HG02642 (cell line): ENCODE data around the gene ROPN1.

Experiments
- ATAC-seq: cut with Tn5 transposase; IDR thresholded peaks from one replicate; pipeline ENCODE4 v1.9.1; 2021; ENCODE audit warnings: mild to moderate bottlenecking; ENCODE audit not compliant: unreplicated experiment, poor library complexity

The ROPN1 gene

DNA sequence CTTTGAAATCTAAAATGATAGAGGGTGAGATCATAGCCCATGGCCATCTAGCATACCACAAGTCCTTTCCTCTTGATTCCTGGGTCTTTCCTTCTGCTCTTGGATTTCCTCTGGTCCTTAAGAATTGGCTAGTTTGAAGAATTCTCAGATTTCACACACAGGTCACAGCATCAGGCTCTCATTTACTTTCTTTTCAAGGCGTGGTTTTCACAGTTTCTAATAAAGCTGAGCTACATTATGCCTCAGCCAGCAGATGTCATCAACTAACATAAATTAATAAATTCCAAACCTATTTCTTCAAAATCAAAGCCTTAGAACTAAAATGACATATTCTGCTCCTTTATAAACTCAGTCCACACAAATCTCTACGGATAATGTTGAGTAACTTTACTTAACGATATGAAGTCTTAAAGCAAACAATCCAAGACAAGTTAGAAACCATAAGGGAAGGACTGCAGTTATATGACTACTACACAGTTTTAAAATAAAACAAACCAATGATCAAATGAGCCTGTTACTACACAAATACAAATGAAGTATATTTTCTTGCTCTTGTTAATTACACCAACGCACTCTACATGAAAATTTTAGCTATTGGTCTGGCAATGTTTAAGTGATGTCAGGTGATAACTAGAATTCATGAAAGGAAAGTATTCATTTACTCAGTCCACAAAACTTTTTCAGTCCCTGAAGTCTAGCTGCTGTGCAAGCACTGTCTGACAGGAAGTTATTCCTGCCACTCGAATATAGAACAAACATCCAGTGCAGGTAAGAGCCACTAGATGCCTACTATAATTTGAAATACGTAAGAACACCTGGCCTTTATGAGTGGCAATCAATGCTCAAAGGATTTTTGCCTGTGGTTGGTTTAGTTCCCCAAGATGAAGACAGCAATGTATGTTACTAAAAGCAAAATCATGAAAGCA, 40.1 kb downstream of the ROPN1 start:
- ATAC-seq: no peak

DNA sequence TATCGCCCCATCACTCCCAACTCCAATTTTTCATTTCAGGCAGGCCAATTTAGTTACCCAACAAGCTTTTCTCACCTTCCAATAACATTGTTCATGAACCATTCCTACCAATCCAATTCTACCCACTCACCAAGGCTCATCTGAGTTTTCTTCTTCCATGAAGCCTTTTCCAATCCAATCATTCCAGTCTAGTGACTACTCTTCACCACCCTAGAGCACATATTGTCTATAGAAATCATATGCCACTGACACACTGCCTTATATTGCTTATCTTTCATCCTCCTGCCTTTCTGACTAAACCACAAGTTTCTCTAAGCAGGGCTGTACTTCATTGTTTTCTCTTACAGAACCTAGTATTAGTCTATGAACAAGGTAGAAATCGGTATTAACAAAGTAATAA, 42.3 kb downstream of the ROPN1 start:
- no peak for ATAC-seq

DNA sequence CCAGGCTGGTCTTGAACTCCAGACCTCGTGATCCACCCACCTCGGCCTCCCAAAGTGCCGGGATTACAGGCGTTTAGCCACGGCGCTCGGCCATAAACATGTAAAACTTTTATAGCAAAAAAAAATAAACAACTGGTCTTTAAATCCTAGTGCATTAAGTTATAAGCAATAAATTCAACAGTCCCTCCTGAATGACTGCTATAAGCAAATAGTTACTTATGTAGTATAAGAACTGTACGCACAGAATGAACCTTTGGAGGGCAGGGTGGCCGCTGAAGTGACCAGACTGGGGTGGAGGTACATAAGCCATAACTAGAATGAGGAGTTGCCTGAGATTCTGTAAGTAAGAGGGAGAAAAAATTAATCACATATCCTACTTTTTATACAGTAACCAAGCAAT, 43.5 kb downstream of the ROPN1 start:
- ATAC-seq: no peak

DNA sequence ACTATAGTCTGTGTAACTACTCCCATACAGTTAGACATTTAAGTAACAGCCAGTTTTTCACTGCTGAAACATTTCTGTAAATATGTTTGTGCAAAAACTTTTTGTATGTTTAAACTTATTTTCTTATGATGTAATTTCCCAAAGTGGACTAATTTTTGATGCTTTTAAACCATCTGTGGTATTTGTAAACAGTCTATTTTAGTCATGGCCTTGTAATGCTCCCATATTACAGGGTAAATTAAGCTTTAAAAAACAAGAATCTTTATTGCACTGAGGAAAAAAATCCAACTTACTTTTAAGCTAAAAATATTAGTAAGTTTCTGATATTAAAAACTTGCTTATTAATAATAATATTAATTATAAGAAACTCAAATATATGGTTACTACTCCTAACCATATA, 44.4 kb downstream of the ROPN1 start:
- ATAC-seq: no peak

DNA sequence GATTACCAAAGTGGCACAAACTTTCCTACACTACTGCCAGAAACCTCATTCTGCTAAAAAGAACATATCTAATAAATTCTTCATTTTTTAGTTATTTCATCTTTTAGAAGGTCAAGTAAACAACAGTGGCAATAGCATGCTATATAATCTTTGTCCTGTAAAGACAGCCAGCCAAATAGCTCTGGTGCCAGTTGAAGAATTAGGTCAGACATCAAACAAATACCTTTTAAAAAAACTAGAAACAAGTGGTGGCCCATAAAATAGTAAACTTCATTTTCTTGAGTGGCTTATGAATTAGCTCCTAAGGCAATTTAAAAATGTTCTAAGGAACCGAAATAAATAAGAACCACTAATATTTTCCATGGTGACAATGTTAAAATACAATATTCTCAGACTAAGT, 50.4 kb downstream of the ROPN1 start:
- no peak for ATAC-seq

DNA sequence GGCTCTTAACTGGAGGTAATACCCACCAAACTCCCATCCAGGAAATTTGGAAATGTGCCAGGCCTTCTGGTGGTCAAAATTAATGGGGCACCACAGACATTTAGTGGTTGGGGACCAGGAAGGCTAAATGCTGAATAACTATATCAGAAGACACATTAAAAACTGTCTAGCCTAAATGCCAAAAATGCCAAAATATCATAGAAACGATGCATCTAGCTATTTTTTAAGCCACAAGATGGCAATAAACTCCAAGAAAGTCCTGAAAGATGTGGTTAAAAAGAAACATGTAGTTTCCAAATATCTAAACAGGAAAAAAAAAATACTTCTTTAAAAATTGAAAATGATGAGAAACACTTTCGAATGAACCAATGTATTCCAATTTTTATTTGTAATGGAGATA, 50.8 kb downstream of the ROPN1 start:
- ATAC-seq: no peak

DNA sequence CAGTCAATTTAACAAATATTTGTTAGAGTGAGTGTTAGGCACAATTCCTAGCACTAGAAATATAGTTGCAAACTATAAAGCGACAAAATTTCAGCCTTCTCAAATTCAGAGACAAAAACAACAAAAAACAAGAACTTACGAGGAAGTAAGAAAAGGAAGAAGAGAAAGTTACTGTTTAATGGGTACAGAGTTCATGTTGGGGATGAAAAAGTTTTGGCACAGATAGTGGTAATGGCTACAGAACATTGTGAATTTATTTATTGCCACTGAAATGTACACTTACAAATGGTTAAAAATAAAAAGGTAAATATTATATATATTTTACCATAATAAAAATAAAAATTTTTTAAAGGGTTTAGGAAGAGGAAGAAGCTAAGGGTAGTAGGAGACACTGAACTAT, 52.2 kb downstream of the ROPN1 start:
- ATAC-seq: no peak

DNA sequence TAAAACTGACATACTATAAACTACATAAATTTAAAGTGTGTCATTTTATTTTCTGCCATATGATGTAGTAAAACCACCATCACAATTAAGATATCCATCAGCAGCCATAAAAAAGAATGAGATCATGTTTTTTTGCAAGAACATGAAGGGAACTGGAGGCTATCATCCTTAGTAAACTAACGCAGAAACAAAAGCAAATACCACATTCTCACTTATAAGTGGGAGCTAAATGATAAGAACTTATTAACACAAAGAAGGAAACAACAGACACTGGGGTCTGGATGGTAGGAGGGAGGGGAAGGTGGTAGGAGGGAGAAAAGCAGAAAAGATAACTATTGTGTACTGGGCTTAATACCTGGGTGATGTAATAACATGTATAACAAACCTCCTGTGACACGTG, 55.5 kb downstream of the ROPN1 start:
- ATAC-seq: no peak

DNA sequence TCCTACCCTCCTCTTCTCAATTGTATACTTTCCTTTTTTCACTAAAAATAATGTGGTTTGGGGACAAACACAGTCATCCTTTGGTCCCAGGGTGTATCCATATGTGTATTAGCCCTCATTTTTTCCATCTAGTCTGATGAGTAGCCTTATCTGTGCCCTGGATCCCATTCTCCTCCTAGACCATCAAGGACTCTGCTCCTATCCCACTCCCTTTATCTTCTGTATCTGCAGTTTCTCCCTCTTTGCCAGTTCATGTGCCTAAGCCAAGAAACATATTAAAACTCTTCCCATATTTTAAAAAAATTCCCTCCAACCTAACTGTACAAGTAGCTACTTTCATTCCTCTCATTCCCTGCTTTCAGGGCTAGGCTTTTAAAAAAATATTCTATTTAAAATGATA, 56.1 kb downstream of the ROPN1 start:
- no peak for ATAC-seq

DNA sequence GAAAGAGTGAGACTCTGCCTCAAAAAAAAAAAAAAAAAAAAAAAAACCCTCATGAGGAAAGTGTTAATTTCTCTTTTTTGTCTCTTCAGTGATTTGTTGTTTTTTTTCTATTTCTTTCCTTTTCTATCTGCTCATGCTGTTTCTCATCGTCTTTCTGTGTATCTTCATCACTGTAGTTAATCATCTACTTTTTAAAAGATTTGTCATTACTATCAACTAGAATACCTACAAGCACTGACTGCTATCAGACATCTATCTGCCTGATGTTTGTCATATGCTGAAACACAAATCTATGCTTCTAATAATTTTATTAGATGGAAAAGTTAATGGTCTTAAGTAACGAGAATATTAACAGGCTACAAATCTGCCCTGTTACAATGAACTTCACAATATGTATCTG, 57.7 kb downstream of the ROPN1 start:
- ATAC-seq: no peak

DNA sequence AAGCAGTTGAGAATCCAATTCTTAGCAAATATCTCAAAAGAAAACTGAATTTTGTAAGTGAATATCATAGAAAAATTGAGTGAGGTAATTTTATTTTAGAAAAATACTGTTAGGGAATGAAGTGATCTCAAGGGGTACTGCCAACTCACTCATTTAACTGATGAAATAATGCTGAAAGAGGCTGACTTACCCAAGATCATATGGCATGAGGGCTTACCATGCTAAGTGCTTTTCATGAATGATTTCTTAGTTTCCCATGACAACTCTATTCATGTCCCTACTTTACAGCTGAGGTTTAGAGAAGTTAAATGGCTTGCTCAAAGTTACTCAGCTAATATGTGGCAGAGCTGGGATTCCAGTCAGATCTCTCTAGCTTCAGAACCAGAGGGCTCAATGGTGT, 61.5 kb downstream of the ROPN1 start:
- no peak for ATAC-seq

DNA sequence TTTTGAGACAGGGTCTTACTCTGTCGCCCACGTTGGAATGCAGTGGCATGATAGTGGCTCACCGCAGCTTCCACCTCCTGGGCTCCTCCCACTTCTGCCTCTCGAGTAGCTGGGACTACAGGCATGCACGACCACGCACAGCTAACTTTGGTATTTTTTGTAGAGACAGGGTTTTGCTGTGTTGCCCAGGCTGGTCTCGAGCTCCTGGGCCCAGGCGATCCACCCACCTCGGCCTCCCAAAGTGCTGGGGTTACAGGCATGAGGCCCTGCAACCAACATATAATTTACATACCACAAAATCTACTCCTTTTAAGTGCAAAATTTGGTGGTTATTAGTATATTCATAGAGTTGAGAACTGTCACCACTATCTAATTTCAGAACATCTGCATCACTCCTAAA, 62.6 kb downstream of the ROPN1 start:
- ATAC-seq: no peak

DNA sequence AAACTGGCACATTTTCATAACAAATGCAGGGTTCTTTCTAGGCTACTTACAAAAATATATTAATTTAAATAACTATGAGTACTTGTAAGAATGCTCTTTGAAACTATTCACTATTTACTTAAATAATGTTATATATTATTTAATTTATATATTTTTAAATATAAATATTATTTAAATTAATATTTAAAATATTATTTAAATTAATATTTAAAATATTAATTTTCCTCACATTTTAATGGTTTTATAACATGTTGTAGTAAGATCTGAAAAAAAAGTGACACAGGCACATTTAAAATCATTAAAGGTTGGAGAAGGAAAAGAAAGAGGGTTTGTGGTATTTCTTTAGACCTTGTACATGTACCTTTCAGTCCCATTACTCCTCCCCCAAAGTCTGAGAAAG, 65.5 kb downstream of the ROPN1 start:
- ATAC-seq: no peak

DNA sequence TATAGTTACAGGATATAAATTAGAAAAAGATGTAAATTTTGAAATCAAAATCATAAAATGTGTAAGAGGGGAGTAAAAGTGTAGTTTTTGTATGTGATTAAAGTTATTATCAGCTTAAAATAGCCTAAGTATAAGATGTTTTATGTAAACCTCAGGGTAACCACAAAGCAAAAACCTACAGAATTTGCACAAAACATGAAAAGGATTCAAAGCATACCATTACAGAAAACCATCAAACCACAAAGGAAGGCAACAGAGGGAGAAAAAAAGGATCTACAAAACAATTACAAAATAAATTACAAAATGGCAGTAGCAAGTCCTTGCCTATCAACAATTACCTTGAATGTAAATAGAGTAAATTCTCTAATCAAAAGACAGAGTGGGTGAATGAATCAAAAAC, 71.1 kb downstream of the ROPN1 start:
- no peak for ATAC-seq

DNA sequence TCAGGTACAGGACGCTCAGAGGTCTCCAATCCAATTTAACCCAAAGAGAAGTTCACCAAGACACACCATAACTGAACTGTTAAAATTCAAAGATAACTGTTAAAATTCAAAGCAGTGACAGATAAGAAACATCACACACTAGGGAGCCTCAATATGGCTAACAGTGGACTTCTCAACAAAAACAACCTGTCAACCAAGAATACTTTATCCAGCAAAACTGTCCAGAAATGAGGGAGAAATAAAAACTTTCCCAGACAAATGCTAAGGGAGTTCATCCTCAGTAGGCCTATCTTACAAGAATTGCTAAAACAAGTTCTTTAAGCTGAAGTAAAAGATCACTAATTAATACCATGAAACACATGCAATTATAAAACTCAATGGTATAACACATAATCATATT, 71.5 kb downstream of the ROPN1 start:
- no peak for ATAC-seq

DNA sequence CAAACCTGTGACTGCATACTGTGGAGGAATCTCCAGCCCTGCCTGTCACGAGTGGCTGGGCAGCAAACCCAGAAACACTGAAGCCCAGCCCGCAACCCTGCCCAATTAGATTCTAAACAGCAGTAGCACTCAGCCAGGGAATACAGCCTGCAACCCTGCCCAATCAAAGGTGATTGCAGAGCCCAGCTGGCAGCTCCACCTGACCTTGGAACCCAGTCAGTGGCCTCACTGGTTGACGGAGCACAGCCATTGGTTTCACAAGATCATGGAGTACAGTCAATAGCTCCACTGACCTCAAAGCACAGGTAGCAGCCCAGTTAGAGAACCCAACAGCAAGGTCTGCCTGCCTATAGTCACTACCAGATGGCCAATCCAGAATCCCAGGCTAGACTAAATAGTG, 72.6 kb downstream of the ROPN1 start:
- ATAC-seq: no peak
